KOPT-K1 (cell line): Measurements from ENCODE around the gene TSFM.
A peak's percentile ranks its signal among the peaks of the same experiment; 100 is the strongest.

ENCODE experiments used
- H3K27ac ChIP-seq: fragments of 200-600 bp; sonication (generic); 2 replicates; pipeline ENCODE4 v1.5.1; 2016; ENCODE audit warnings: antibody characterized with exemption, mild to moderate bottlenecking, low read depth, low read length; ENCODE audit not compliant: poor library complexity, severe bottlenecking
- H3K36me3 ChIP-seq: fragments of 200-600 bp; sonication (generic); 2 replicates; pipeline ENCODE4 v1.5.1; 2017; ENCODE audit warnings: antibody characterized with exemption, mild to moderate bottlenecking, low read length, moderate library complexity; ENCODE audit not compliant: insufficient read depth
- H3K9me3 ChIP-seq: fragments of 200-600 bp; sonication (generic); 2 replicates; pipeline ENCODE4 v1.5.1; 2017; ENCODE audit warnings: antibody characterized with exemption, low read length, mild to moderate bottlenecking; ENCODE audit not compliant: insufficient read depth, poor library complexity, severe bottlenecking

The TSFM gene

DNA sequence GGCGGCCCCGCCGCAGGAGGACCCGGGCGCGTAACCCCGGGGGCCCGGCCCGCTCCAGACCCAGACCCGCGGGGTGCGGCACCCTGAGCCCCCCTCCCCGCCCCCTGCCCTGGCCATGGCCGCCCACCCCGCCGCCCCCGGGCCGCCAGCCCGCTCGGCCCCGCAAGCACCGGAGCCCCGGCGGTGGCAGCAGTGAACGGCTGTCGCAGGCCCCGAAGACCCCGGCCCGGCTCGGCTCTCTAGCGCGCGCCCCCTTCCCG lies 27.5 kb upstream of the TSFM start:
- Histone ChIP-seq H3K9me3 (no peaks in the 10 kb centered on the region), H3K36me3 (peaks cover 43% of the 10 kb centered on the region), H3K27ac (peak overlapping the region; percentile 45)

DNA sequence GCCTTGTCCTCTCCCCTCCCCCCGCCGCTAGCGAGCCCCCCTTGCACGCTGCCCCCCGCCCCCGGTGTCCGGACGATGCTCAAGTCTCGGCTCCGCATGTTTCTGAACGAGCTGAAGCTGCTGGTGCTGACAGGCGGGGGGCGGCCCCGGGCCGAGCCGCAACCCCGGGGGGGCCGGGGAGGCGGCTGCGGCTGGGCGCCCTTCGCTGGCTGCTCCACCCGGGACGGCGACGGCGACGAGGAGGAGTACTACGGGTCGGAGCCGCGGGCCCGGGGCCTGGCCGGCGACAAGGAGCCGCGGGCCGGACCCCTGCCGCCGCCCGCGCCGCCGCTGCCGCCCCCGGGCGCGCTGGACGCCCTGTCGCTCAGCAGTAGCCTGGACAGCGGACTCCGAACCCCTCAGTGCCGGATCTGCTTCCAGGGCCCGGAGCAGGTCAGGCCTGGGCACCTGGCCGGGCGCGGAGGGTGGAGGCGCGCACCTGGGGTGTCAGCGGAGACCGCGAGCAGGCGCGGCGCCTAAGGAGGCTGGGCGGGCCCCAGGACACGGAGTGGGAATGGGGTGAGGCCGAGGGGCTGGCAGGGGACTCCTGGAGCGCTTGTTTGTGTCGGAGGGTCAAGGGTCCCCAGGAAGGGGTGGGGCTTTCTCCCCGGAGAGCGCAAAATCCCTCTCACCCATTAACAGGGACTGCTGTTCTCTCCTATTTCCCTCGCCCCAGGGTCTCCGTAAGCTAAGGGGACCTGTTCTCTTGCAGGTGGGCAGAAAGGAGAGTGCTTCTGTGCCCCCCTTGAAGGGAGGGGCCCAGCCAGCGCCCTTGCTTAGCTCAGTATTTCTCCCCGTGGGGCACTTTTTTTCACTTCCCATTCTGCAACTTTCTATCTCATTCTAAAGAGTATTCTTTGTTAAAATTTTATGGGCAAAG lies 26.9 kb upstream of the TSFM start:
- peak overlapping the region; percentile 45 for H3K27ac ChIP-seq
- peaks cover 43% of the 10 kb centered on the region for H3K36me3 ChIP-seq
- no peaks in the 10 kb centered on the region for H3K9me3 ChIP-seq

DNA sequence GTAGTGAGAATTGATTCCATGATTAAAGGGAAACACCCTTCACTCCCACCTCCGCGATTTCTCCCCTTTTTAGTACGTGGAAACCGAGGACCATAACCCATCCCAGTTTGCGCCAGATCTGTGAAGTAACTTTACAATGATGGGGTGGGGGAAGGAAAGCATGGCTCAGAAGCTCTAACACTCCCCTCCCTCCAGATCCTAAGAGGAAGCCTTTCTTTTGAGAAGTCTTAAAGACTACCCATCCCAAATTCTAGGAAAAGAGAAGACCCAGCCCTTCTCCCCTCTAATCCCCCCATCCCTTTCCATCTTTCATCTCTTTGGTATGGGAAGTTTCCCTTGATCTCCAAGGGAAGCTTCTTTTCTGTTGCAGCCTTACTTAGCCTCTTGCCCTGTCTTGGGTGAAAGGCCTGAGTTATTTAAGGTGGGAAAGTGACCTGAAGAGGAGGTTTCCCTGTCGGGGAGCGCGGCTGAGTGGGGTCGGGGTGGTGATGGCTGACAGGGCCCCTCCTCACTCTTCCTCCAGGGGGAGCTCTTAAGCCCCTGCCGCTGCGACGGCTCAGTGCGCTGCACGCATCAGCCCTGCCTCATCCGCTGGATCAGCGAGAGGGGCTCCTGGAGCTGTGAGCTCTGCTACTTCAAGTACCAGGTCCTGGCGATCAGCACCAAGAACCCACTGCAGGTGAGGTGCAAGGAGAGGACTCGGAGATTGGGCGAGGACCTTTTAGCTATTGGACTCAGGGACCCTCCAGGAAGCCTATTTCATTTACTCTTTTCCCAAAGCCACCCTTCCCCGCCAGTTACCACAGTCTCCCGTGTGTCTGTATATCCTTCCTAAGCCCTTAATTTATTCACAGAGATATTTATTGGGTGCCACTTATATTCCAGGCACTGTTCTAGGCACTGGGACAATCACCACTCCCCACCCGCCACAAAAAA lies 25.9 kb upstream of the TSFM start:
- Histone ChIP-seq H3K36me3 (peaks cover 49% of the 10 kb centered on the region), H3K9me3 (no peaks in the 10 kb centered on the region), H3K27ac (peak overlapping the region; percentile 45)

- Histone ChIP-seq H3K9me3 (no peaks in the 10 kb centered on the region), H3K36me3 (peaks cover 59% of the 10 kb centered on the region), H3K27ac (no peak overlapping the region)
Observed at GRCh38 chr12:57757771-57758170, 24.8 kb upstream of the TSFM start.

- Histone ChIP-seq H3K36me3 (peaks cover 64% of the 10 kb centered on the region), H3K27ac (no peak overlapping the region), H3K9me3 (no peaks in the 10 kb centered on the region)
Observed at GRCh38 chr12:57758552-57759359, 23.8 kb upstream of the TSFM start.

GRCh38 chr12:57759360-57759980 lies 23.1 kb upstream of the TSFM start:
- no peak overlapping the region for H3K27ac ChIP-seq
- H3K36me3 ChIP-seq = peaks cover 64% of the 10 kb centered on the region
- no peaks in the 10 kb centered on the region for H3K9me3 ChIP-seq

DNA sequence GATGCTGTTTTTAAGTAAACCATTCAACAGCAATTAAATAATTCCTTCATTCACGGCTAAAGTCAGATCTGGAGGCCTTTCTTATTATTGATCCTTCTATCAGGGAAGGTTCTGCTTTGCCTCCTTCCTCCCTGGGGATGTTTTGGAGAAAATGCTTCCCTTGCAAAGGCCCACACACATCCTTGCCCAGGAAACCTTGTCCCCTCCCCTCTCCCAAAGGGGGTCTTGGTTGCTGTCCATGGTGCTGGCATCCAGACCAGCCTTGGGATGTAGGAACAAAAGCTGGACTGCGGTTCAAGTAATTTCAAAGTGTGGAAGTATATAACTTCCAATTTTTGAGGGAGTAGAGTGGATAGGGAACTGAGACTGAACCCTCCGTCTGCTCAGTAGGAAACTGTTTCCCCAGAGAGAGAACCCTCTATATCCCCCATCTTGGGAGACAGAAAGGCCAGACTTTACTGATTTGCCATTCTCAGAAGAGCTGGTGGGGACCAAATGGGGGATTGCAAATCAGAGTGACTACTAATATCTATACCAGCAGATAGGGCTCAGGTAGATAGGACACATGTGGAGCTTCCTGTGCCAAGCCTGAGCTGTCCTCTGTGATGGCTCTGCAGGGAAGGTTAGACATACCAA lies 22.1 kb upstream of the TSFM start:
- Histone ChIP-seq H3K9me3 (no peaks in the 10 kb centered on the region), H3K36me3 (peaks cover 64% of the 10 kb centered on the region), H3K27ac (no peak overlapping the region)

GRCh38 chr12:57761391-57761998 lies 21.1 kb upstream of the TSFM start:
- no peaks in the 10 kb centered on the region for H3K9me3 ChIP-seq
- peaks cover 64% of the 10 kb centered on the region for H3K36me3 ChIP-seq
- no peak overlapping the region for H3K27ac ChIP-seq

DNA sequence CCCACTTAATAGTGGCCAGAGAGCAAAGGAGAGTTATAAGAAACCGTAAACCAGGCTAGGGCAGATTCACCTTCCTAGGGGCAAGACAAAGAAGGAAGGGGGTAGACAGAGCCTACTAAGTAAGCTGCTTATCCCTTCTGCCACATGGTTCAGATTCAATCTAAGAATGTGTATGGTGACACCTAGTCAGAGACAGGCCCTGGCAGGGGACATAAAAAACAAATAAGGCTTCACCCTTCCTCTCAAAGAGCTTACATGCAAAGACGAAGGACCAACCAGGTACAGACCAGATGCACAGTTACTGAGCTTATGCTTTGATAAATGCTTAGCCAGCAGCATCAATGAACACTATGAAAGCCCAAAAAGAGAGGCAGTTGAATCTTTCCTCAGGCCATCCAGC lies 20.1 kb upstream of the TSFM start:
- Histone ChIP-seq H3K9me3 (no peaks in the 10 kb centered on the region), H3K27ac (no peak overlapping the region), H3K36me3 (peaks cover 61% of the 10 kb centered on the region)

GRCh38 chr12:57763881-57764661 lies 18.5 kb upstream of the TSFM start:
- peaks cover 61% of the 10 kb centered on the region for H3K36me3 ChIP-seq
- H3K27ac ChIP-seq = no peak overlapping the region
- H3K9me3 ChIP-seq = no peaks in the 10 kb centered on the region

DNA sequence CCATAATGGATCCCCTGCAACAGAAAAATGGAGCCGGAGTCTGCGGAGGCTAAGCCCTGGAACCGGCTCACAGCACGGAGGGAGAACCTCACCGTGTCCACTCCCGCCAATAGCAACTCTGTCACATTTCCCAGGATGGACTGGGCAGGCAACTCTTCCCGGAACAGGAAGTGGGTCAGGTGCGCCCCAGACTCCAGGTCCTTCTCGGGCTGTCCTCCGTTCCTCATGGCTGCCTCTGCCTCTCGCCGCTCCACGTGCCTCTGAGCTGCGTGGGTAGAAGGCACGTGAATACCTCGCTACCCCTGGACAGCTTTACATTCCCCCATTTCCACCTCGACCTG lies 18.0 kb upstream of the TSFM start:
- Histone ChIP-seq H3K36me3 (peaks cover 61% of the 10 kb centered on the region), H3K27ac (no peak overlapping the region)

GRCh38 chr12:57765003-57765697 lies 17.4 kb upstream of the TSFM start:
- Histone ChIP-seq H3K27ac (no peak overlapping the region), H3K9me3 (no peaks in the 10 kb centered on the region), H3K36me3 (peaks cover 61% of the 10 kb centered on the region)

More for the DNA sequence above, 18.0 kb upstream of the TSFM start:
- no peaks in the 10 kb centered on the region for H3K9me3 ChIP-seq
